Measurements from ENCODE around the gene A3GALT2. TPM values are rescaled to one million over a fixed set of nuclear protein-coding genes. Genes with fewer than 3 reads are reported as not detected.

Gene A3GALT2
- total RNA-seq, 1 donor from 2014 or later = 0.71 TPM

- H3K9me3 Mint-ChIP-seq (ENCODE audit: unreplicated experiment) = peaks cover 26% of the 10 kb centered on the region
- no peaks in the 10 kb centered on the region for H3K36me3 Mint-ChIP-seq (ENCODE audit: unreplicated experiment)
- no peak for TF ChIP-seq CTCF (IDR thresholded peaks at IDR 0.05; ENCODE audit: partially characterized antibody, unreplicated experiment)
- H3K27ac Mint-ChIP-seq (ENCODE audit: unreplicated experiment) = peak overlapping the region; percentile 69
- H3K4me3 Mint-ChIP-seq (ENCODE audit: unreplicated experiment) = peak overlapping the region; percentile 70
- H3K4me1 Mint-ChIP-seq (ENCODE audit: low read depth, unreplicated experiment) = peaks cover 68% of the 10 kb centered on the region
- peaks cover 9% of the 10 kb centered on the region for H3K27me3 Mint-ChIP-seq (ENCODE audit: unreplicated experiment)
- DNase-seq = no peak
Observed at GRCh38 chr1:33335020-33335419, 14.1 kb upstream of the A3GALT2 start.

GRCh38 chr1:33334081-33334552 lies 13.2 kb upstream of the A3GALT2 start:
- peaks cover 64% of the 10 kb centered on the region for H3K4me1 Mint-ChIP-seq (ENCODE audit: low read depth, unreplicated experiment)
- DNase-seq = no peak
- peak overlapping the region; percentile 57 for H3K27ac Mint-ChIP-seq (ENCODE audit: unreplicated experiment)
- peak overlapping the region; percentile 35 for H3K4me3 Mint-ChIP-seq (ENCODE audit: unreplicated experiment)
- H3K36me3 Mint-ChIP-seq (ENCODE audit: unreplicated experiment) = no peaks in the 10 kb centered on the region
- peaks cover 29% of the 10 kb centered on the region for H3K9me3 Mint-ChIP-seq (ENCODE audit: unreplicated experiment)
- TF ChIP-seq CTCF (IDR thresholded peaks at IDR 0.05; ENCODE audit: partially characterized antibody, unreplicated experiment) = no peak
- peaks cover 9% of the 10 kb centered on the region for H3K27me3 Mint-ChIP-seq (ENCODE audit: unreplicated experiment)

- Mint-ChIP-seq H3K9me3 (ENCODE audit: unreplicated experiment) (peaks cover 23% of the 10 kb centered on the region), H3K4me3 (ENCODE audit: unreplicated experiment) (no peak overlapping the region), H3K36me3 (ENCODE audit: unreplicated experiment) (peaks cover 4% of the 10 kb centered on the region), H3K27me3 (ENCODE audit: unreplicated experiment) (peaks cover 13% of the 10 kb centered on the region), H3K27ac (ENCODE audit: unreplicated experiment) (peak overlapping the region; percentile 75), H3K4me1 (ENCODE audit: low read depth, unreplicated experiment) (peaks cover 59% of the 10 kb centered on the region)
- TF ChIP-seq CTCF (IDR thresholded peaks at IDR 0.05; ENCODE audit: partially characterized antibody, unreplicated experiment) = no peak
- DNase-seq = no peak
Observed at GRCh38 chr1:33332881-33333280, 12.0 kb upstream of the A3GALT2 start.

GRCh38 chr1:33332357-33332789 lies 11.5 kb upstream of the A3GALT2 start:
- TF ChIP-seq CTCF (IDR thresholded peaks at IDR 0.05; ENCODE audit: partially characterized antibody, unreplicated experiment) = no peak
- DNase-seq = no peak
- H3K4me1 Mint-ChIP-seq (ENCODE audit: low read depth, unreplicated experiment) = peaks cover 54% of the 10 kb centered on the region
- peaks cover 23% of the 10 kb centered on the region for H3K9me3 Mint-ChIP-seq (ENCODE audit: unreplicated experiment)
- H3K27me3 Mint-ChIP-seq (ENCODE audit: unreplicated experiment) = peaks cover 11% of the 10 kb centered on the region
- peak overlapping the region; percentile 28 for H3K27ac Mint-ChIP-seq (ENCODE audit: unreplicated experiment)
- H3K4me3 Mint-ChIP-seq (ENCODE audit: unreplicated experiment) = no peak overlapping the region
- H3K36me3 Mint-ChIP-seq (ENCODE audit: unreplicated experiment) = peaks cover 4% of the 10 kb centered on the region

GRCh38 chr1:33331444-33332356 lies 10.8 kb upstream of the A3GALT2 start:
- H3K36me3 Mint-ChIP-seq (ENCODE audit: unreplicated experiment) = peaks cover 4% of the 10 kb centered on the region
- H3K9me3 Mint-ChIP-seq (ENCODE audit: unreplicated experiment) = peaks cover 19% of the 10 kb centered on the region
- H3K4me1 Mint-ChIP-seq (ENCODE audit: low read depth, unreplicated experiment) = peaks cover 48% of the 10 kb centered on the region
- DNase-seq = no peak
- H3K27me3 Mint-ChIP-seq (ENCODE audit: unreplicated experiment) = peaks cover 11% of the 10 kb centered on the region
- H3K4me3 Mint-ChIP-seq (ENCODE audit: unreplicated experiment) = no peak overlapping the region
- TF ChIP-seq CTCF (IDR thresholded peaks at IDR 0.05; ENCODE audit: partially characterized antibody, unreplicated experiment) = no peak
- peak overlapping the region; percentile 28 for H3K27ac Mint-ChIP-seq (ENCODE audit: unreplicated experiment)

Measured in glutamatergic neuron (in vitro differentiated cells).